Epithelial cell of proximal tubule (primary cell): ENCODE data around the gene DNAJB11. TPM values are rescaled to one million over a fixed set of nuclear protein-coding genes. Genes with fewer than 3 reads are reported as not detected.
"Not testable (repeated sequence)": the region's sequence is repeated elsewhere in the genome, so short reads cannot be mapped to it uniquely, and the experiment has no call there.

Experiments
- DNase-seq: peaks from one replicate; pipeline ENCODE4 v3.0.0-alpha.2; 2011; ENCODE audit warnings: low read depth
- H3K4me3 ChIP-seq: 2 replicates; pipeline ENCODE4 v1.5.1; 2011; ENCODE audit warnings: low read depth, mild to moderate bottlenecking, low read length
- total RNA-seq: library from RNA; depleted of rRNA; stranded (reverse); fragments of >200 nt; gene quantifications from 2 replicates; pipeline ENCODE4 v1.2.3, GENCODE V29; 2015
- TF ChIP-seq, protein P1 (sequence below): conservative IDR thresholded peaks from 2 replicates; pipeline ENCODE4 v1.5.1; 2012; ENCODE audit warnings: low read depth, mild to moderate bottlenecking, low read length

DNAJB11 gene
- total RNA-seq, 1 donor from 2014 or later, result 96.3 TPM

DNA sequence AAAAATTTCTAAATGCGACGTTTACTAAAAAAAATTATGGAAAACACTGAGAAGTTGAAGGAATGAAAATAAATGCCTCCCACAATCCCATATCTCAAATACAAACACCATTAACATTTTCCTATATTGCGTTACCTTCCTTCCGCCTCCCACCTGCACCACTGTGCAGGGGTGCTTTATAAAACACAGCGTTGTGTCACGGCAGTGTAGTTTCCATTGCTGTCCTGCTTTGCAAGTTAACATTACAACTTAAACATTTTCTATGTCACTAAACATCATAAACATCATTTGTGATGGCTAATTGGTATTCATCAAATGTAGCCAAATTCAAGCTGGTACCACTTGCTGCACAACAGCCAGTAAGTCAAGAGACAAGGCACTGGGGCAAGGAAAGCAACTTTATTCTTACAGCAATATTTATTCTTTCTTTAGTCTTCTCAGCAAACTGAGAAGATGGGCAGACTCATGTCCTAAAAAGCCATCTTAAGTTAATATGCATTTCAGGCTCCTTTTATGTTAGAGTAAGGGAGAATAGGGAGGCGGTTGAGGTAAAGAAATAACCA, 57.4 kb downstream of the DNAJB11 start:
- TF ChIP-seq, protein P1, sequence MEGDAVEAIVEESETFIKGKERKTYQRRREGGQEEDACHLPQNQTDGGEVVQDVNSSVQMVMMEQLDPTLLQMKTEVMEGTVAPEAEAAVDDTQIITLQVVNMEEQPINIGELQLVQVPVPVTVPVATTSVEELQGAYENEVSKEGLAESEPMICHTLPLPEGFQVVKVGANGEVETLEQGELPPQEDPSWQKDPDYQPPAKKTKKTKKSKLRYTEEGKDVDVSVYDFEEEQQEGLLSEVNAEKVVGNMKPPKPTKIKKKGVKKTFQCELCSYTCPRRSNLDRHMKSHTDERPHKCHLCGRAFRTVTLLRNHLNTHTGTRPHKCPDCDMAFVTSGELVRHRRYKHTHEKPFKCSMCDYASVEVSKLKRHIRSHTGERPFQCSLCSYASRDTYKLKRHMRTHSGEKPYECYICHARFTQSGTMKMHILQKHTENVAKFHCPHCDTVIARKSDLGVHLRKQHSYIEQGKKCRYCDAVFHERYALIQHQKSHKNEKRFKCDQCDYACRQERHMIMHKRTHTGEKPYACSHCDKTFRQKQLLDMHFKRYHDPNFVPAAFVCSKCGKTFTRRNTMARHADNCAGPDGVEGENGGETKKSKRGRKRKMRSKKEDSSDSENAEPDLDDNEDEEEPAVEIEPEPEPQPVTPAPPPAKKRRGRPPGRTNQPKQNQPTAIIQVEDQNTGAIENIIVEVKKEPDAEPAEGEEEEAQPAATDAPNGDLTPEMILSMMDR, result no peak
- H3K4me3 ChIP-seq, result no peak overlapping the region
- DNase-seq, result no peak

DNA sequence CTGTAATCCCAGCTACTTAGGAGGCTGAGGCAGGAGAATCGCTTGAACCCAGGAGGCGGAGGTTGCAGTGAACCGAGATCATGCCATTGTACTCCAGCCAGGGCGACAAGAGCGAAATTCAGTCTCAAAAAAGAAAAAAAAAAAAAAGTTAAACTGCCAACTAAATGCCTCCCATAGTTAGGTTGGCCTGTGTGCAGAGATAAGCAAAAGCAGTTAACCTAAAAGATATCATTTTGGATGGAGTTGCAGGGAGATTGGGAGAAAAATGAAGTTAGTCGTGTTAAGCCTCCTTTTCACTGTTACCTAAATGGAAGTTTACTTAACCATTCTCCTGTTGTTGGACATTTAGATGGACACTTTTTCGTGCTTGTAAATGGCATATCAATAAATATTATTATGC, 58.2 kb downstream of the DNAJB11 start:
- TF ChIP-seq, protein P1, result no peak
- no peak overlapping the region for H3K4me3 ChIP-seq
- DNase-seq, result no peak

DNA sequence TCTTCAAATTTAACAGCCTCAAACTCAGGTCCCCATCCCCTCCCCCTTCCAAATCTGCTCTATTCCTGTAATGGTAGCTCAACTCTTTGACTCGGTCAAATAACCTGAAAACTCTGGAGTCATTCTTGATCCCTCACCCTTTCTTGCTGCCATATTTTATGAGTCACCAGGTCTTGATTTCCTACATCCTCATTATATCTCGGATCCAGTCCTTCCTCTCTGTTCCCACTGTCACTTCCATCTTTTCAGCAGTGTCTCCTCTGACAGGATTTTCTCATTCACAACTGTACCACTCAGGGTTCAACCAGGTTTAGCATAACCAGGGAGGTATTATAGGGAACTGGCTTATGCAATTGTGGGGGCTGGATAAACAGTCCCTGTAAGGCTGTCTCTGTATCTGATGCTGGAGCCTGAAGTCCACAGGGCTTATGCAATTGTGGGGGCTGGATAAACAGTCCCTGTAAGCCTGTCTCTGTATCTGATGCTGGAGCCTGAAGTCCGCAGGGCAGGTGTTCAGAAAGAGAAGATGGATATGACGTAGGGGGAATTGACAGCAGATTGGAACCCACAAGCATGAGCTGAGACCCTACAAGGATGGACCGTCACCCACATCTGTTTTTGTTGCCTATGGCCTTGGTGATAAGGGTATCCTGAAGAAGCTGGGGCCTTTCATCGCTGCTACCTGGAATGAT, 60.6 kb downstream of the DNAJB11 start:
- no peak for DNase-seq
- H3K4me3 ChIP-seq, result no peak overlapping the region
- TF ChIP-seq, protein P1, result no peak

DNA sequence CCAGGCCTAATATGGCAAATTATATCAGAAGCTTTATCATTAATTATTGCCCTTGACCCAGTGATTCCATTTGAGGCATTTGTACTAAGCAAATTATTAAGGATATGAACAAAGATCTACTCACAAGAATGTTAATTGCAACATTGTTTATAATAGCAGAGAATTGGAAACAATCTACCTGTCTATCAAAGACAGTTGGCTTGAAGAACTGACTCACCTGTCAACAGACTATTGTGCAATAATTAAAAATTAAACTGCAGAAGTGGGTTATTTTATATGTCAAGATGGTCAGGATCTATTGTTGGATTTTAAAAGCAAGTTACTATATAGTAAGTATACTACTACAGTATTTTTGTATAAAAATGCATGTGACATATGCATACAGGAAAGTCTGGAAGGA, 63.0 kb downstream of the DNAJB11 start:
- DNase-seq, result no peak
- H3K4me3 ChIP-seq, result no peak overlapping the region
- TF ChIP-seq, protein P1, result no peak

DNA sequence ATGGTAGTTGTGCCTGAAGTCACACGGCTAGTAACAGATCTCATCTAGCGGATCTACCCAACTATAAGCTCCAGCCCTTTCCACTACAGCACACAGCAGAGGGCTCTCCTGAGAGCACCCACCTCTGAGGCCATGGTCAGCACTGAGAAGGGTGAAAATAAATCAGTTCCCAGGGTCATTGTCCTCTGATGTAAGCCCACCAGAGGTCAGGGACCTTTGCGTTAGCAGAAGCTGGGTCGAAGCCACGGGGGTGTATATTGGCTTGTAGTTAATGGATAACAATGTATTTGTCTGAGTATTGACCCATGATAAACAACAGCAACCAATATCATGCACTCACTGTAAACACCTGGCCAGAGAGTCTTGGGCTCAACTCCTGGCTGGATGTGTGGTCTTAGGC, 63.7 kb downstream of the DNAJB11 start:
- not testable (repeated sequence) for H3K4me3 ChIP-seq, DNase-seq

Other genes with a start within 250 kb of the DNAJB11 start
- gene DGKG, start 208.5 kb upstream of the DNAJB11 start, total RNA-seq, result 0.14 and 1.0 TPM in 2 replicates
- 0.43 TPM in 1 of 2 replicates, not detected in the other for gene CRYGS, start 26.3 kb upstream of the DNAJB11 start, total RNA-seq
- 10.8 and 14.9 TPM in 2 replicates for gene TBCCD1, start 3.4 kb upstream of the DNAJB11 start, total RNA-seq
- gene AHSG, start 42.3 kb downstream of the DNAJB11 start, total RNA-seq, result not detected in 2 replicates
- gene FETUB, start 69.7 kb downstream of the DNAJB11 start, total RNA-seq, result 0.36 TPM in 1 of 2 replicates, not detected in the other
- gene HRG, start 95.3 kb downstream of the DNAJB11 start, total RNA-seq, result not detected in 2 replicates
- gene KNG1, start 146.6 kb downstream of the DNAJB11 start, total RNA-seq, result not detected in 2 replicates
- 192 and 366 TPM in 2 replicates for gene EIF4A2, start 212.9 kb downstream of the DNAJB11 start, total RNA-seq
- 76.1 and 97.8 TPM in 2 replicates for gene RFC4, start 235.8 kb downstream of the DNAJB11 start, total RNA-seq